GM12873 (cell line): Measurements from ENCODE around the gene ESR2.

Experiments
- CTCF ChIP-seq: IDR thresholded peaks from 2 replicates; pipeline ENCODE4 v1.5.1; 2012; ENCODE audit warnings: low read depth, mild to moderate bottlenecking, moderate library complexity, low read length, control low read depth; ENCODE audit not compliant: insufficient read depth; ENCODE audit errors: missing control alignments

ESR2 gene

GRCh38 chr14:64060648-64061096, 233.5 kb downstream of the ESR2 start:
- TF ChIP-seq CTCF, result peak; percentile 75

GRCh38 chr14:64060199-64060545, 234.0 kb downstream of the ESR2 start:
- TF ChIP-seq CTCF, result no peak

- no peak for TF ChIP-seq CTCF
Measured at GRCh38 chr14:64059454-64060198, 234.5 kb downstream of the ESR2 start.

GRCh38 chr14:64053694-64054669, 240.2 kb downstream of the ESR2 start:
- TF ChIP-seq CTCF, result no peak

- TF ChIP-seq CTCF, result no peak
Measured at GRCh38 chr14:64049616-64050381, 244.4 kb downstream of the ESR2 start.

- no peak for TF ChIP-seq CTCF
Measured at GRCh38 chr14:64045091-64045490, 249.1 kb downstream of the ESR2 start.

- TF ChIP-seq CTCF, result no peak
Measured at GRCh38 chr14:64040044-64040443, 254.1 kb downstream of the ESR2 start.
